MM.1S (cell line): Measurements from ENCODE around the gene NKX2-2.

Experiments used
- DNase-seq: peaks from one replicate; pipeline ENCODE4 v3.0.0-alpha.2; 2015
- H2AFZ ChIP-seq: fragments of 300-600 bp; sonication (generic); 2 replicates; pipeline ENCODE4 v1.6.0; 2016; ENCODE audit warnings: antibody characterized with exemption, low read length
- H3F3A ChIP-seq: fragments of 300-600 bp; sonication (generic); 2 replicates; pipeline ENCODE4 v1.6.1; 2016; ENCODE audit warnings: mild to moderate bottlenecking, antibody characterized with exemption, low read length, moderate library complexity, mixed read lengths; ENCODE audit not compliant: insufficient read depth
- H3K27ac ChIP-seq: fragments of 300-600 bp; sonication (generic); 2 replicates; pipeline ENCODE4 v1.5.1; 2016; ENCODE audit warnings: mild to moderate bottlenecking, low read length
- H3K27me3 ChIP-seq: fragments of 300-600 bp; sonication (generic); replicated peaks from 2 replicates; pipeline ENCODE4 v1.6.0; 2016; ENCODE audit warnings: low read length; ENCODE audit not compliant: insufficient read depth
- H3K36me3 ChIP-seq: fragments of 300-600 bp; sonication (generic); replicated peaks from 2 replicates; pipeline ENCODE4 v1.6.1; 2016; ENCODE audit warnings: mild to moderate bottlenecking, low read length, mixed read lengths; ENCODE audit not compliant: insufficient read depth
- H3K4me1 ChIP-seq: fragments of 300-600 bp; sonication (generic); 2 replicates; pipeline ENCODE4 v1.6.1; 2016; ENCODE audit warnings: low read length, mixed read lengths
- H3K4me2 ChIP-seq: fragments of 300-600 bp; sonication (generic); 2 replicates; pipeline ENCODE4 v1.6.0; 2016; ENCODE audit warnings: low read depth, low read length
- H3K4me3 ChIP-seq: fragments of 300-600 bp; sonication (generic); 2 replicates; pipeline ENCODE4 v1.5.1; 2016; ENCODE audit warnings: low read length, mixed read lengths
- H3K79me2 ChIP-seq: fragments of 300-600 bp; sonication (generic); 2 replicates; pipeline ENCODE4 v1.6.1; 2016; ENCODE audit warnings: mixed run types, low read length, mixed read lengths
- H3K9ac ChIP-seq: fragments of 300-600 bp; sonication (generic); 2 replicates; pipeline ENCODE4 v1.6.1; 2016; ENCODE audit warnings: low read length, mixed read lengths
- H3K9me2 ChIP-seq: fragments of 300-600 bp; sonication (generic); replicated peaks from 2 replicates; pipeline ENCODE4 v1.6.1; 2016; ENCODE audit warnings: mild to moderate bottlenecking, low read length, mixed read lengths; ENCODE audit not compliant: insufficient read depth
- H3K9me3 ChIP-seq: fragments of 300-600 bp; sonication (generic); replicated peaks from 2 replicates; pipeline ENCODE4 v1.6.1; 2016; ENCODE audit warnings: mild to moderate bottlenecking, low read length, mixed read lengths; ENCODE audit not compliant: insufficient read depth
- H4K20me1 ChIP-seq: fragments of 300-600 bp; sonication (generic); 2 replicates; pipeline ENCODE4 v1.6.1; 2016; ENCODE audit warnings: mild to moderate bottlenecking, low read length, moderate library complexity, mixed read lengths; ENCODE audit not compliant: insufficient read depth
- CTCF ChIP-seq: fragments of 300-600 bp; sonication (generic); IDR thresholded peaks from 2 replicates; pipeline ENCODE4 v1.5.1; 2016; ENCODE audit warnings: antibody characterized with exemption, low read length, mixed read lengths
- EZH2 ChIP-seq: fragments of 300-600 bp; sonication (generic); optimal IDR thresholded peaks from 2 replicates; pipeline ENCODE3; 2017; ENCODE audit warnings: low read depth, mild to moderate bottlenecking, antibody characterized with exemption, low read length, mixed read lengths
- EZH2phosphoT487 ChIP-seq: fragments of 300-600 bp; sonication (generic); IDR thresholded peaks from 2 replicates; pipeline ENCODE4 v1.6.1; 2018; ENCODE audit warnings: antibody characterized with exemption, low read length

The NKX2-2 gene

GRCh38 chr20:21557241-21558020 lies 43.6 kb upstream of the NKX2-2 start:
- H3F3A ChIP-seq = peaks cover 4% of the 10 kb centered on the region; the same call in 1 of the 2 replicates
- no peak overlapping the region for H3K9ac ChIP-seq
- no peaks in the 10 kb centered on the region for H3K79me2 ChIP-seq
- H4K20me1 ChIP-seq = no peaks in the 10 kb centered on the region
- H3K9me2 ChIP-seq = no peaks in the 10 kb centered on the region
- no peak for TF ChIP-seq EZH2
- no peak for TF ChIP-seq CTCF
- no peak for TF ChIP-seq EZH2phosphoT487
- no peak for DNase-seq
- H3K27ac ChIP-seq = no peak overlapping the region
- H2AFZ ChIP-seq = no peak overlapping the region
- H3K4me1 ChIP-seq = no peaks in the 10 kb centered on the region
- H3K4me2 ChIP-seq = no peak overlapping the region
- no peak overlapping the region for H3K4me3 ChIP-seq
- no peaks in the 10 kb centered on the region for H3K27me3 ChIP-seq
- H3K36me3 ChIP-seq = no peaks in the 10 kb centered on the region
- no peaks in the 10 kb centered on the region for H3K9me3 ChIP-seq

GRCh38 chr20:21556398-21556797 lies 42.5 kb upstream of the NKX2-2 start:
- no peak overlapping the region for H3K4me2 ChIP-seq
- H4K20me1 ChIP-seq = no peaks in the 10 kb centered on the region
- no peaks in the 10 kb centered on the region for H3K9me3 ChIP-seq
- no peaks in the 10 kb centered on the region for H3K9me2 ChIP-seq
- H3K9ac ChIP-seq = no peak overlapping the region
- no peak overlapping the region for H2AFZ ChIP-seq
- H3K4me3 ChIP-seq = no peak overlapping the region
- no peaks in the 10 kb centered on the region for H3K27me3 ChIP-seq
- no peak for DNase-seq
- no peaks in the 10 kb centered on the region for H3K79me2 ChIP-seq
- H3F3A ChIP-seq = peaks cover 4% of the 10 kb centered on the region; the same call in 1 of the 2 replicates
- TF ChIP-seq EZH2phosphoT487 = no peak
- no peak overlapping the region for H3K27ac ChIP-seq
- H3K4me1 ChIP-seq = no peaks in the 10 kb centered on the region
- no peaks in the 10 kb centered on the region for H3K36me3 ChIP-seq

- TF ChIP-seq CTCF (no peak), EZH2phosphoT487 (no peak), EZH2 (no peak)
- no peaks in the 10 kb centered on the region for H3K79me2 ChIP-seq
- H3K9ac ChIP-seq = no peak overlapping the region
- H3K27me3 ChIP-seq = no peaks in the 10 kb centered on the region
- no peaks in the 10 kb centered on the region for H3K4me1 ChIP-seq
- H3K27ac ChIP-seq = no peak overlapping the region
- no peak for DNase-seq
- no peaks in the 10 kb centered on the region for H4K20me1 ChIP-seq
- H3F3A ChIP-seq = peaks cover 4% of the 10 kb centered on the region; the same call in 1 of the 2 replicates
- H2AFZ ChIP-seq = no peak overlapping the region
- H3K4me2 ChIP-seq = no peak overlapping the region
- H3K36me3 ChIP-seq = no peaks in the 10 kb centered on the region
- H3K9me3 ChIP-seq = no peaks in the 10 kb centered on the region
- H3K9me2 ChIP-seq = no peaks in the 10 kb centered on the region
- H3K4me3 ChIP-seq = no peak overlapping the region
Measured at GRCh38 chr20:21555470-21556120, 41.7 kb upstream of the NKX2-2 start.

GRCh38 chr20:21554985-21555384 lies 41.1 kb upstream of the NKX2-2 start:
- no peak overlapping the region for H3K4me3 ChIP-seq
- no peaks in the 10 kb centered on the region for H3K79me2 ChIP-seq
- no peaks in the 10 kb centered on the region for H3K9me2 ChIP-seq
- H3K27ac ChIP-seq = no peak overlapping the region
- H3K27me3 ChIP-seq = no peaks in the 10 kb centered on the region
- no peaks in the 10 kb centered on the region for H3K36me3 ChIP-seq
- TF ChIP-seq CTCF (no peak), EZH2phosphoT487 (no peak), EZH2 (no peak)
- H3K9ac ChIP-seq = no peak overlapping the region
- no peak overlapping the region for H3K4me2 ChIP-seq
- H3F3A ChIP-seq = peaks cover 4% of the 10 kb centered on the region; the same call in 1 of the 2 replicates
- DNase-seq = no peak
- H3K4me1 ChIP-seq = no peaks in the 10 kb centered on the region
- H2AFZ ChIP-seq = no peak overlapping the region
- no peaks in the 10 kb centered on the region for H4K20me1 ChIP-seq
- no peaks in the 10 kb centered on the region for H3K9me3 ChIP-seq
